ENCODE results near the gene AGO1. TPM values are rescaled to one million over a fixed set of nuclear protein-coding genes. Genes with fewer than 3 reads are reported as not detected.

AGO1 gene
- polyA plus RNA-seq, 1 donor from 2014 or later, result 13.0 TPM

DNA sequence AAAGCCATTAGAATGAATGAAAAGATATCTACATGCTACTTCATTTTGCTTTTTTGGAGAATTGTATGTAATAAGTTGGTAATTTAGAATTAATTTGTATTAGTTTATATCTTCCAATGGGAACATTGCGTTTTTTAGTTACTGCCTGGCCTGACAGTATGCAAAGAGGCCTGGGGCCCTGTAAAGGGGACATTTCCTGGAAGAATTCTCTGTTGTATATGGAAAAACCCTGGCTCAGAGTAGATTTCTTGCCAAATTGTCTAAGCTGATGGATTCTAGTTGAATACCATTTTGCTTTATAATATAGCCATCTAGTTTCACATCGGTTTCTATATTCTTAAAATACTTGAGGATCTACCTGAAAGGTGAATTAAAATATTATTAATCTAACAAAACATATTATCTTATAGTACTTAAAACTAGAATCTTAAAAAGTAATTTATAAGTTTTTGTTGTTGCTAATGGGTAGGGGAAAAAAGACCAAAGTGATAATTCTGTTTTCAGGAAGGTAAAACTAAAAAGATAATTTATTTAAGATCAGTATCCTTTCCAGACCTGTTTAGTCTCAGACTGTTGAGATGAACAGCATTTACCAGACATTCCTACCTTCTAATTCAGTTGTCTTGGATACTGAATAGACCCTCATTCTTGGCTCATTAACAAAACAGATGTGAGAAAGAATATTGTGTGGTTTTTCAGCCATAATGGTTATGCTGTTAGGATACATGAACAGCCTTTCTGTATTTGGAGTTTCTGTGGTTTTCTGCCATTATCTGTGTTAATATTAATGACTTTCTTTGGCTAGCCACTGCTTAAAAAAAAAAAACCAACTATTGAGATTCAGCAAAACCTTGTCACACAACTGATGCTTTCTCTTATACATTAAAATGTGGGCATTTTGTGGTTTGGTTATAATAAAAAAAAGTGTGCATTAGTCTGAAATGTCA is 52.7 kb downstream of the AGO1 start:
- Histone ChIP-seq H3K9me3 (ENCODE audit: low read length) (no peaks in the 10 kb centered on the region), H4K20me1 (ENCODE audit: insufficient read depth) (no peaks in the 10 kb centered on the region), H3K4me3 (ENCODE audit: low read length) (no peak overlapping the region), H3K79me2 (replicated peaks; ENCODE audit: insufficient read depth, low read length) (peaks cover 77% of the 10 kb centered on the region), H3K4me2 (ENCODE audit: low read length) (no peak overlapping the region), H3K27ac (ENCODE audit: low read length) (no peak overlapping the region), H3K9ac (ENCODE audit: low read length) (no peak overlapping the region), H3K9me2 (ENCODE audit: insufficient read depth, low read length) (no peaks in the 10 kb centered on the region), H3F3A (ENCODE audit: insufficient read depth, low read length, poor library complexity, severe bottlenecking) (no peaks in the 10 kb centered on the region), H3K36me3 (ENCODE audit: insufficient read depth, low read length) (no peaks in the 10 kb centered on the region), H3K27me3 (ENCODE audit: insufficient read depth, low read depth, low read length) (no peaks in the 10 kb centered on the region), H2AFZ (ENCODE audit: low read depth, low read length) (no peak overlapping the region)
- TF ChIP-seq POLR2AphosphoS5 (IDR thresholded peaks at IDR 0.05), result no peak

DNA sequence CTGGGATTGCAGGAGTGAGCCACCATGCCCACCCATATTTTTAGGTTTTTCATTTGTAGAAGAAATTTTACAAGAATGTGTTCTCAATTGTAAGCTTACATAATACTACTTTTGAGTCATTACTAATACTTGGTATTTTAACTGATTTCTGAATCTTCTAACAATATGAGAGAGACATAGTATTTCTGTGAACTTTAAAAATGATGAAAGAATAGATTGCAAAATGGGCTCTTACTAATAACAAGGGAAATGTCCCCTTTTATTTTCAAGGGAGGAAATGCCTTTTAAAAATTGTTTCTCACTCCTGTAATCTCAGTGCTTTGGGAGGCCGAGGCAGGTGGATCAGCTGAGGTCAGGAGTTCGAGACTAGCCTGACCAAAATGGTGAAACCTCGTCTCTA is 53.8 kb downstream of the AGO1 start:
- Histone ChIP-seq H3K27me3 (ENCODE audit: insufficient read depth, low read depth, low read length) (no peaks in the 10 kb centered on the region), H3F3A (ENCODE audit: insufficient read depth, low read length, poor library complexity, severe bottlenecking) (no peaks in the 10 kb centered on the region), H3K79me2 (replicated peaks; ENCODE audit: insufficient read depth, low read length) (peaks cover 84% of the 10 kb centered on the region), H3K36me3 (ENCODE audit: insufficient read depth, low read length) (no peaks in the 10 kb centered on the region), H4K20me1 (ENCODE audit: insufficient read depth) (no peaks in the 10 kb centered on the region), H3K4me3 (ENCODE audit: low read length) (no peak overlapping the region), H3K9me2 (ENCODE audit: insufficient read depth, low read length) (no peaks in the 10 kb centered on the region), H3K27ac (ENCODE audit: low read length) (no peak overlapping the region), H2AFZ (ENCODE audit: low read depth, low read length) (no peak overlapping the region), H3K9ac (ENCODE audit: low read length) (no peak overlapping the region), H3K4me2 (ENCODE audit: low read length) (no peak overlapping the region), H3K9me3 (ENCODE audit: low read length) (no peaks in the 10 kb centered on the region)
- no peak for TF ChIP-seq MXI1 (conservative IDR thresholded peaks at IDR 0.05; ENCODE audit: poor library complexity, severe bottlenecking)
- TF ChIP-seq RAD21 (conservative IDR thresholded peaks at IDR 0.05), result no peak
- no peak for TF ChIP-seq EP300 (conservative IDR thresholded peaks at IDR 0.05; ENCODE audit: poor library complexity, severe bottlenecking)
- TF ChIP-seq, protein P1, sequence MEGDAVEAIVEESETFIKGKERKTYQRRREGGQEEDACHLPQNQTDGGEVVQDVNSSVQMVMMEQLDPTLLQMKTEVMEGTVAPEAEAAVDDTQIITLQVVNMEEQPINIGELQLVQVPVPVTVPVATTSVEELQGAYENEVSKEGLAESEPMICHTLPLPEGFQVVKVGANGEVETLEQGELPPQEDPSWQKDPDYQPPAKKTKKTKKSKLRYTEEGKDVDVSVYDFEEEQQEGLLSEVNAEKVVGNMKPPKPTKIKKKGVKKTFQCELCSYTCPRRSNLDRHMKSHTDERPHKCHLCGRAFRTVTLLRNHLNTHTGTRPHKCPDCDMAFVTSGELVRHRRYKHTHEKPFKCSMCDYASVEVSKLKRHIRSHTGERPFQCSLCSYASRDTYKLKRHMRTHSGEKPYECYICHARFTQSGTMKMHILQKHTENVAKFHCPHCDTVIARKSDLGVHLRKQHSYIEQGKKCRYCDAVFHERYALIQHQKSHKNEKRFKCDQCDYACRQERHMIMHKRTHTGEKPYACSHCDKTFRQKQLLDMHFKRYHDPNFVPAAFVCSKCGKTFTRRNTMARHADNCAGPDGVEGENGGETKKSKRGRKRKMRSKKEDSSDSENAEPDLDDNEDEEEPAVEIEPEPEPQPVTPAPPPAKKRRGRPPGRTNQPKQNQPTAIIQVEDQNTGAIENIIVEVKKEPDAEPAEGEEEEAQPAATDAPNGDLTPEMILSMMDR (IDR thresholded peaks at IDR 0.05; ENCODE audit: poor library complexity, severe bottlenecking), result no peak
- no peak for TF ChIP-seq TAF1 (IDR thresholded peaks at IDR 0.05; ENCODE audit: low read depth)
- no peak for TF ChIP-seq EZH2 (IDR thresholded peaks at IDR 0.05; ENCODE audit: borderline replicate concordance, insufficient read depth, low read length, poor library complexity, severe bottlenecking)

DNA sequence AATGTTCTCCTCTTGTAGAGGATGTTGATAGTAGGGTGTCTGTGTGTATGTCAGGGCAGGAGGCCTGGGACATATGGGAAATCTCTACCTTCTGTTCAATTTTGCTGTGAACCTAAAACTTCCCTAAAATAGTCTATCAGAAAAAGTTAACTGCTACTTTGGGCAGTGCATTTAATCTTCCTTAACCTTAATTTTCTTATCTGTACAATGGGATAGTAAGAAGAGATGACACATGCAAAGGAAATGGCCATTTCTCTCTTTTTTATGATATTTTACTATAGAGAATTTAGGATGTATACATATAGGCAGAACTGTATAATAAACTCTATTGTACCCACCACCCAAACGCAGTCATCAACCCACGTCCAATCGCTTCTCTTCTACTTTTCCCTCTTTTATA is 56.5 kb downstream of the AGO1 start:
- TF ChIP-seq EP300 (conservative IDR thresholded peaks at IDR 0.05; ENCODE audit: poor library complexity, severe bottlenecking) (no peak), RAD21 (conservative IDR thresholded peaks at IDR 0.05) (no peak), SMC3 (conservative IDR thresholded peaks at IDR 0.05; ENCODE audit: poor library complexity) (no peak), EZH2 (IDR thresholded peaks at IDR 0.05; ENCODE audit: borderline replicate concordance, insufficient read depth, low read length, poor library complexity, severe bottlenecking) (no peak), TAF1 (IDR thresholded peaks at IDR 0.05; ENCODE audit: low read depth) (no peak), POLR2AphosphoS5 (IDR thresholded peaks at IDR 0.05) (no peak), MXI1 (conservative IDR thresholded peaks at IDR 0.05; ENCODE audit: poor library complexity, severe bottlenecking) (no peak)
- TF ChIP-seq, protein P1 (IDR thresholded peaks at IDR 0.05; ENCODE audit: poor library complexity, severe bottlenecking), result no peak
- TF ChIP-seq, protein P2, sequence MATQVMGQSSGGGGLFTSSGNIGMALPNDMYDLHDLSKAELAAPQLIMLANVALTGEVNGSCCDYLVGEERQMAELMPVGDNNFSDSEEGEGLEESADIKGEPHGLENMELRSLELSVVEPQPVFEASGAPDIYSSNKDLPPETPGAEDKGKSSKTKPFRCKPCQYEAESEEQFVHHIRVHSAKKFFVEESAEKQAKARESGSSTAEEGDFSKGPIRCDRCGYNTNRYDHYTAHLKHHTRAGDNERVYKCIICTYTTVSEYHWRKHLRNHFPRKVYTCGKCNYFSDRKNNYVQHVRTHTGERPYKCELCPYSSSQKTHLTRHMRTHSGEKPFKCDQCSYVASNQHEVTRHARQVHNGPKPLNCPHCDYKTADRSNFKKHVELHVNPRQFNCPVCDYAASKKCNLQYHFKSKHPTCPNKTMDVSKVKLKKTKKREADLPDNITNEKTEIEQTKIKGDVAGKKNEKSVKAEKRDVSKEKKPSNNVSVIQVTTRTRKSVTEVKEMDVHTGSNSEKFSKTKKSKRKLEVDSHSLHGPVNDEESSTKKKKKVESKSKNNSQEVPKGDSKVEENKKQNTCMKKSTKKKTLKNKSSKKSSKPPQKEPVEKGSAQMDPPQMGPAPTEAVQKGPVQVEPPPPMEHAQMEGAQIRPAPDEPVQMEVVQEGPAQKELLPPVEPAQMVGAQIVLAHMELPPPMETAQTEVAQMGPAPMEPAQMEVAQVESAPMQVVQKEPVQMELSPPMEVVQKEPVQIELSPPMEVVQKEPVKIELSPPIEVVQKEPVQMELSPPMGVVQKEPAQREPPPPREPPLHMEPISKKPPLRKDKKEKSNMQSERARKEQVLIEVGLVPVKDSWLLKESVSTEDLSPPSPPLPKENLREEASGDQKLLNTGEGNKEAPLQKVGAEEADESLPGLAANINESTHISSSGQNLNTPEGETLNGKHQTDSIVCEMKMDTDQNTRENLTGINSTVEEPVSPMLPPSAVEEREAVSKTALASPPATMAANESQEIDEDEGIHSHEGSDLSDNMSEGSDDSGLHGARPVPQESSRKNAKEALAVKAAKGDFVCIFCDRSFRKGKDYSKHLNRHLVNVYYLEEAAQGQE (IDR thresholded peaks at IDR 0.05; ENCODE audit: borderline replicate concordance), result no peak
- Histone ChIP-seq H3K9me2 (ENCODE audit: insufficient read depth, low read length) (no peaks in the 10 kb centered on the region), H3K27me3 (ENCODE audit: insufficient read depth, low read depth, low read length) (no peaks in the 10 kb centered on the region), H4K20me1 (ENCODE audit: insufficient read depth) (no peaks in the 10 kb centered on the region), H3K27ac (ENCODE audit: low read length) (no peak overlapping the region), H3K4me3 (ENCODE audit: low read length) (no peak overlapping the region), H3K79me2 (replicated peaks; ENCODE audit: insufficient read depth, low read length) (peaks cover 72% of the 10 kb centered on the region), H2AFZ (ENCODE audit: low read depth, low read length) (no peak overlapping the region), H3K9me3 (ENCODE audit: low read length) (no peaks in the 10 kb centered on the region), H3K4me2 (ENCODE audit: low read length) (no peak overlapping the region), H3K9ac (ENCODE audit: low read length) (no peak overlapping the region), H3F3A (ENCODE audit: insufficient read depth, low read length, poor library complexity, severe bottlenecking) (no peaks in the 10 kb centered on the region), H3K36me3 (ENCODE audit: insufficient read depth, low read length) (no peaks in the 10 kb centered on the region)

Data from neural cell (in vitro differentiated cells).